Right atrium auricular region (tissue), 2 donors: ENCODE data around the gene CYS1. TPM values are rescaled to one million over a fixed set of nuclear protein-coding genes. Genes with fewer than 3 reads are reported as not detected.

Source experiments
- DNase-seq: peaks from one replicate; pipeline ENCODE4 v3.0.0-alpha.2; 2019; ENCODE audit warnings: low spot score
- H3K27ac ChIP-seq, 2 donors: fragments of 200-600 bp; sonication (generic); 1 replicate in 1 of 2; 2 replicates in 1 of 2; pipeline ENCODE4 v1.5.1; 2016 to 2019
- H3K27me3 ChIP-seq, 2 donors: fragments of 200-600 bp; sonication (generic); one replicate each; pipeline versions ENCODE4 v1.5.1 to v1.6.0; 2017 to 2019
- H3K36me3 ChIP-seq: fragments of 200-600 bp; sonication (generic); one replicate; pipeline ENCODE4 v1.5.1; 2016
- H3K4me1 ChIP-seq, 2 donors: fragments of 200-600 bp; sonication (generic); one replicate each; pipeline versions ENCODE4 v1.5.1 to v1.6.0; 2017 to 2019
- H3K4me3 ChIP-seq, 2 donors: fragments of 200-600 bp; sonication (generic); 1 replicate in 1 of 2; 2 replicates in 1 of 2; pipeline ENCODE4 v1.5.1; 2017 to 2019; ENCODE audit warnings: mild to moderate bottlenecking in 1 of 2, moderate library complexity in 1 of 2
- H3K9me3 ChIP-seq, 2 donors: fragments of 200-600 bp; sonication (generic); one replicate each; pipeline ENCODE4 v1.5.1; 2019
- total RNA-seq, 2 donors: library from RNA; depleted of rRNA; stranded (reverse); fragments of >200 nt; gene quantifications; one replicate each; pipeline ENCODE4 v1.1.0, GENCODE V29; 2016
- TF ChIP-seq, protein P1 (sequence below), 2 donors: fragments of 200-600 bp; sonication (generic); IDR thresholded peaks; one replicate each; pipeline ENCODE4 v1.5.1; 2019; ENCODE audit warnings: antibody characterized with exemption in 2 of 2

Gene CYS1
- total RNA-seq, 2 donors from 2014 or later, result 4.8 to 5.9 TPM

DNA sequence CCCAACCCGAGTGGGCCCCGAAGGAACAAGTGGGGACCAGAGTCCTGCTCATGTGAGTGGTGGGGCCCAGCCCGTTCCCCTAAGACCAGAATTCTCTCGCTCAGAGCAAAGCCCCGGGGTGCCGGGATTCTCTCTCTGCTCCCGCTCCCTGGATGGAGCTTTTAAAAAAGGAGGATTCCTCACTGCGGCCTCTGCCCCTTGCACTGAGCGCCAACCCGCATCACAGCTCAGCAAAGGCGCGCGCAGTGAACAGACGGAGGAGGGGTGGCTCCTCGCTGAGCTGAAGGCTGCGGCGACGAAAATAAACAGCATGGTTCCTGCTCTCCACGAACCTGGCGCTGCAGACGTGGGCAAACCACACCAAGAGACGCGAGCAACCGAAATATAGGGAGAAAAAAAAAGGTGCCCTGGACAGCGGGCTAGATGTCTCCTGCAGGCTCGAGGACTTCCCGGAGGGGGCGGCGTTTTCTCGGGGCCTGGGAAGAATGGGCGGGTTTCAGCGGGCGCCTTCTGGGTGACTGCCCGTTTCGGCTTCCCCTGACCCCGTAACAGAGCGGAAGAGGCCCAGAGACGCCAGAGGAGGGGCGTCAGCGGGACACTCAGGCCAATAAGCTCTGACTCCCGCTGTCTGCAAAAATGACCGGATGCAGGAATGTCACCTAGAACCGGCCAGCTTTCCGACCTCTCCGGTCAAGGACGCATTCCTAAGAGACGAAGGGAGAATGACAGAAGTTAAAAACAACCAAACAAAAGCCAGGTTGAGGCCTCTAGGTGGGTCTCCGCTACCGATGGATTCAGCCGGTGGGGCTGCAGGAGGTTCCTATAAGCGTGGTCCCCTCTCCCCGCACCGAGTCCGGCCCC, 37.7 kb downstream of the CYS1 start:
- H3K27ac ChIP-seq, result peak overlapping the region; percentile 90 to 97
- H3K9me3 ChIP-seq, result no peaks in the 10 kb centered on the region
- peaks cover 0 to 73% of the 10 kb centered on the region in 2 donors for H3K4me1 ChIP-seq
- TF ChIP-seq, protein P1, sequence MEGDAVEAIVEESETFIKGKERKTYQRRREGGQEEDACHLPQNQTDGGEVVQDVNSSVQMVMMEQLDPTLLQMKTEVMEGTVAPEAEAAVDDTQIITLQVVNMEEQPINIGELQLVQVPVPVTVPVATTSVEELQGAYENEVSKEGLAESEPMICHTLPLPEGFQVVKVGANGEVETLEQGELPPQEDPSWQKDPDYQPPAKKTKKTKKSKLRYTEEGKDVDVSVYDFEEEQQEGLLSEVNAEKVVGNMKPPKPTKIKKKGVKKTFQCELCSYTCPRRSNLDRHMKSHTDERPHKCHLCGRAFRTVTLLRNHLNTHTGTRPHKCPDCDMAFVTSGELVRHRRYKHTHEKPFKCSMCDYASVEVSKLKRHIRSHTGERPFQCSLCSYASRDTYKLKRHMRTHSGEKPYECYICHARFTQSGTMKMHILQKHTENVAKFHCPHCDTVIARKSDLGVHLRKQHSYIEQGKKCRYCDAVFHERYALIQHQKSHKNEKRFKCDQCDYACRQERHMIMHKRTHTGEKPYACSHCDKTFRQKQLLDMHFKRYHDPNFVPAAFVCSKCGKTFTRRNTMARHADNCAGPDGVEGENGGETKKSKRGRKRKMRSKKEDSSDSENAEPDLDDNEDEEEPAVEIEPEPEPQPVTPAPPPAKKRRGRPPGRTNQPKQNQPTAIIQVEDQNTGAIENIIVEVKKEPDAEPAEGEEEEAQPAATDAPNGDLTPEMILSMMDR (IDR thresholded peaks at IDR 0.05), result peak in 1 of 2 donors; percentile 30
- no peaks in the 10 kb centered on the region for H3K27me3 ChIP-seq
- DNase-seq, result peak; percentile 95
- H3K4me3 ChIP-seq, result peak overlapping the region; percentile 36 to 51
- H3K36me3 ChIP-seq, result peaks cover 16% of the 10 kb centered on the region

DNA sequence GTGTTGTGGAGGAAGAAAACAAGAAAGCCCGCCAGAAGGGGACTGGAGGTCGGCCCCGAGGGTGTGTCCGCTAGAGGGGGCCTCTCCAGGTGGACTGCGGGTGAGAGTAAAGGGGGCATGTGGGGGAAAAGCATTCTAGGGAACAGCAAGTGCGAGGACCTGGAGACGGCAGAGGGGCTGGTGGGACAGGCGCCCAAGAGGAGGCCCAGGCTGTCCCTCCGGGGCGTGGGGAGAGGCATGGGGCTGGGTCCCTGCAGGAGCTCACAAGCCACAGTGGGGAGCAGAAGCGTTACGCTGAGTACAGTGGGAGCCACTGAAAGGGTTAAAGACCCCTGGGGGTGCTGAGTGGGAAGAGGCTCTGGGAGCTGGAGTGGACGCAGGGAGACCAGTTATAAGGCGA, 38.5 kb downstream of the CYS1 start:
- no peak for DNase-seq
- H3K27ac ChIP-seq, result peak overlapping the region; percentile 90 to 97
- peaks cover 8% of the 10 kb centered on the region for H3K36me3 ChIP-seq
- H3K9me3 ChIP-seq, result no peaks in the 10 kb centered on the region
- H3K4me3 ChIP-seq, result no peak overlapping the region
- no peaks in the 10 kb centered on the region for H3K27me3 ChIP-seq
- peaks cover 0 to 75% of the 10 kb centered on the region in 2 donors for H3K4me1 ChIP-seq
- TF ChIP-seq, protein P1 (IDR thresholded peaks at IDR 0.05), result no peak

DNA sequence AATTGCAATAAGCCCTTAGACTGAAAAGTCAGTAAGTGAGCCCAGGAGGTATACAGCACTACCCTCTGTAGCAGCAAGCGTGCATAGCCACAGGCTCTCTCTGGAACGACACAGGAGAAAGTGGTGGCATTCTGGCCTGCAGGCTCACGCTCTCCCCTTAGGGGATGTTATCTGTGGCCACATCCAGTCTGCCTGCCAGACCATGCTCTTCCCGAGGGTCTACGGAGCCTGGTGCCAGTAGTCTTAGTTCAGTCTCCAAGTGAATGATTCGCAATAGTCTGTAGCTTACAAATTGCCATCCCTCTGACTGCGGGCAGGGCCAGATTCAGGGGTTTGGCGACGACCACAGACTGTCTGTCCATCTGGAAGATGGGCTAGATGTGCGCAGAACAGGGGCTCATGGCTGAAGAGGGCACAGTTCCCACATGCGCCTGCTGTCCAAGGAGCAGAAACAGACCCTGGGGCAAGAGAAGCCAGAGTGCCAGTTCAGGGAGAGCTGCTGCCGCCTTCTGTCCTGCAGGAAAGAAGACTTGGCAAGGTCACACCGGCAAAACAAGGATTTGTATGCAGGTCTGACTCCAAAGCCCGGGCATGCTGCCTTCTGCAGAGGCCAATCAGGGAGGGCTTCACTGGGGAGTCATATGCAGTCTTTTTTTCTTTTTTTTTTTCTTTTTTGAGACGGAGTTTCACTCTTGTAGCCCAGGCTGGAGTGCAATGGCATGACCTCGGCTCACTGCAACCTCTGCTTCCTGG, 40.4 kb downstream of the CYS1 start:
- TF ChIP-seq, protein P1 (IDR thresholded peaks at IDR 0.05), result peak in 1 of 2 donors; percentile 11
- Histone ChIP-seq H3K27ac (peak overlapping the region; percentile 90 to 97), H3K36me3 (no peaks in the 10 kb centered on the region), H3K27me3 (no peaks in the 10 kb centered on the region), H3K9me3 (no peaks in the 10 kb centered on the region), H3K4me1 (peaks cover 0 to 75% of the 10 kb centered on the region in 2 donors), H3K4me3 (no peak overlapping the region)
- DNase-seq, result no peak

DNA sequence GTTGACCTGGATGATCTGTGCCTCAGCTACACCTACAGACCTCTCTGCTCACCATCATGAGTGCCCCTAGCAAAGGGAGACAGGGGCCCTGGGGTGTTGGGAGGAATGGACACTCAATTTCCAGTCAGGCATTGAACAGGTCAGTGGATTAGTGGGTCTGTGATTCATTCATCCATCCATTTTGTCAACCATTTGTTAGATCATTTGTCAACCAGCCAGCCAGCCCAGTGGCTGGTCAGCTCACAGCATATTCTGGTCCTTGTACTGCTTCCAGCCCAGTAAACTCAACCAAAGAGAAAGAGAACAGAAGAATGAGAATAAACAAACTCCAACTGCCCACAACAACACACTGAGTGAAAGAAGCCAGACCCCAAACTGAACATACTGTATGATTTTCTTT, 41.5 kb downstream of the CYS1 start:
- H3K4me3 ChIP-seq, result no peak overlapping the region
- H3K36me3 ChIP-seq, result no peaks in the 10 kb centered on the region
- H3K27ac ChIP-seq, result peak overlapping the region in 1 of 2 donors; percentile 86
- DNase-seq, result no peak
- peaks cover 0 to 71% of the 10 kb centered on the region in 2 donors for H3K4me1 ChIP-seq
- no peaks in the 10 kb centered on the region for H3K9me3 ChIP-seq
- no peaks in the 10 kb centered on the region for H3K27me3 ChIP-seq
- TF ChIP-seq, protein P1 (IDR thresholded peaks at IDR 0.05), result no peak

DNA sequence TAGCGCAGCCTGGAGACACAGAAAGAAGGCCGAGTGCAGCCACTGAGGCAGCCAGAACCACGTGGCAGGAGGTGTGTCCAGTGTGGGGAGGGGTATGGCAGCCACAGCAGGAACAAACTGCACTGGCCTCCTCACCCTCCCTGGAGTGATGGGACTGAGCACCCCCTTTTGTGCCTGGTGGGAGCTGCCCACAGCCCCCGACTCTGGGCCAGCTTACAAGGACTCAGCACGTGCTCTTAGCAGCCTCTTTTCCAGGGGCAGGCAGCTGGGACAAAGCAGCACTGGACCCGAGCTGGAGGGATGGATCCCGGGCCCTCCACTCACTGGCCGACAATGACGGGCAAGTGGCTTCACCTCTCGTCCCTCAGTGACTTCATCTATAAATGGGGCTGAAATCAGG, 42.1 kb downstream of the CYS1 start:
- Histone ChIP-seq H3K4me3 (no peak overlapping the region), H3K27ac (peak overlapping the region in 1 of 2 donors; percentile 86), H3K9me3 (no peaks in the 10 kb centered on the region), H3K4me1 (peaks cover 0 to 71% of the 10 kb centered on the region in 2 donors), H3K36me3 (no peaks in the 10 kb centered on the region), H3K27me3 (no peaks in the 10 kb centered on the region)
- TF ChIP-seq, protein P1 (IDR thresholded peaks at IDR 0.05), result no peak
- no peak for DNase-seq
